ENCODE measurements around the gene SLC9A9.
"Not testable (repeated sequence)": the region's sequence is repeated elsewhere in the genome, so short reads cannot be mapped to it uniquely, and the experiment has no call there.

SLC9A9 gene

DNA sequence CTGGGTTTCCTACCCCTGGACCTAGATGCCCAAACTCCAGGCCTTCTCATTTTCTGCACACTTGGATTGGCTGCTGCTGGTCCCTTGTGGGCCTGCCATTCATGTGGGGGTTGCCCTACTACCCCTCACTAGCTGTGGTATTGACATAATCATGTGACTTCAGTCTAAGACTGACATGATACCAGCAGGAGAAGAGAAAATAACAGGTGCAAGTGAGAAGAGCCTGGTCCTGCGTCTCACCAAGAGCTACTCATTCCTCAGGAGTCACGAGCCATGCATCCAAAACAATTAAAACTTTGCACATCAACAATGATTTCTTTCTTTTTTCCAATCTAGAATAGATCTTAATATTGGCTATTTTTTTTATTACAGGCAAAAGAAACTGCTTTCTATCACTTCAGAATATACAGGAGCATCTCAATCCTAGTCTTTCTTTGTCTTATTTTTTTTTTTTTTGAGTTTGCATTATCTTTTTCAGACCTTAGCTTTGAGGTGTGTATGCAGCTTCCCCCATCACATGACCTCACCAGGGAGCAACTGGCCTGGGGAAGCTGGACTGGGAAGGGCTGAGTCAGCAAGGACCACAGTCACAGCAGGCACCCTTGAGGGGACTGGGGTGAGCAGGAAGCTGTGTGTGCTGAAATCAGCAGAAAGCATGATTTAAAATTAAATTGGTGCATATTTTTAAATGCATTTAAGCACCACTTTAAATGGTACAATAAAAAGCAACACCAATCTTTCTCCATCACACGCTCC is 27.6 kb downstream of the SLC9A9 start:
- Histone ChIP-seq H3K4me1 (ENCODE audit: control insufficient read depth, insufficient read depth, low read length) (peaks cover 9% of the 10 kb centered on the region), H3K36me3 (ENCODE audit: control insufficient read depth, insufficient read depth, low read length) (no peaks in the 10 kb centered on the region), H3K27ac (ENCODE audit: low read depth, low read length) (no peak overlapping the region)

DNA sequence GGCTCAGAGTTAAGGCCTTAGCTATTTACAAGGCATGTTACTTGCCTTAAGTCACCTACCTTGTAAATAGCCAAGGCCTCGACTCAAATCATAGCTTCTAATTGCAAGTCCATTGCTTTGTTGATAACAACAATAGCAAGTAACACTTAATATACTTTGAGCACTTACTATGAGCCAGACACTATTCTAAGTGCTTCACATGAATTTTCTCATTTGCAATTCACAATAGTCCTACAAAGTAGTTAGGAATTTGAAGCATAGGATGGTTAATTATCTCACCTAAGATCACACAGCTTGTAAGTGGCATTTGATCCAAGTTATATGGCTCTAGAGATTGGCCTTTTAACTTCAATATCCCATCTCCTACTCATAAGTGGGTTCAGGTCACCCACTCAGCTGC is 28.4 kb downstream of the SLC9A9 start:
- H3K27me3 ChIP-seq (ENCODE audit: control insufficient read depth, insufficient read depth, low read length): no peaks in the 10 kb centered on the region
- H3K4me1 ChIP-seq (ENCODE audit: control insufficient read depth, insufficient read depth, low read length): peaks cover 8% of the 10 kb centered on the region
- H3K36me3 ChIP-seq (ENCODE audit: control insufficient read depth, insufficient read depth, low read length): no peaks in the 10 kb centered on the region
- no peak overlapping the region for H3K4me3 ChIP-seq (ENCODE audit: low read length)
- no peak overlapping the region for H3K9ac ChIP-seq (ENCODE audit: low read length)
- no peak overlapping the region for H3K27ac ChIP-seq (ENCODE audit: low read depth, low read length)

More for the DNA sequence above, 27.6 kb downstream of the SLC9A9 start:
- Histone ChIP-seq H3K4me3 (ENCODE audit: low read length) (no peak overlapping the region), H3K27me3 (ENCODE audit: control insufficient read depth, insufficient read depth, low read length) (no peaks in the 10 kb centered on the region), H3K9ac (ENCODE audit: low read length) (no peak overlapping the region)

DNA sequence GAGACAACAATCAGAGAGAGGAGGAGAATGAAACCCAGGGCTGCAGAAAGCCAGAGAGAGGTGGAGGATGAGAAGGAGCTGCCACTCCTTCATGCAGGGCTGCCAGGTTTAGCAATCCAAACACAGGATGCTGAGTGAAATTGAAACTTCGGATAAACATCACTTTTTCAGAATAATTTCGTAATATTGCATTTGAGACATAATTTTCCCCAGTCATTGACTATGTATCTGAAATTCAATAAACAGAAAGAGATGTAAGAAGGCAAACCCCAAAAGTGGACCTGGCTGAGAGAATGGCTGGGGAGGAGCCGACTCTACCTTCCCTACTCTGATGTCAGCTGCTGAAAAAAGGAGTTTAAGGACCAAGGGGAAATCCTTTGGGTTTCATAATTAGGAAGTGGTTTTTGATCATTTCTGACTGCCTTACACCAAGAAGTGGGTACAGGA is 33.8 kb downstream of the SLC9A9 start:
- H3K4me3 ChIP-seq (ENCODE audit: low read length): no peak overlapping the region
- no peaks in the 10 kb centered on the region for H3K36me3 ChIP-seq (ENCODE audit: control insufficient read depth, insufficient read depth, low read length)
- no peaks in the 10 kb centered on the region for H3K27me3 ChIP-seq (ENCODE audit: control insufficient read depth, insufficient read depth, low read length)
- H3K27ac ChIP-seq (ENCODE audit: low read depth, low read length): no peak overlapping the region
- no peak overlapping the region for H3K9ac ChIP-seq (ENCODE audit: low read length)
- peaks cover 5% of the 10 kb centered on the region for H3K4me1 ChIP-seq (ENCODE audit: control insufficient read depth, insufficient read depth, low read length)

DNA sequence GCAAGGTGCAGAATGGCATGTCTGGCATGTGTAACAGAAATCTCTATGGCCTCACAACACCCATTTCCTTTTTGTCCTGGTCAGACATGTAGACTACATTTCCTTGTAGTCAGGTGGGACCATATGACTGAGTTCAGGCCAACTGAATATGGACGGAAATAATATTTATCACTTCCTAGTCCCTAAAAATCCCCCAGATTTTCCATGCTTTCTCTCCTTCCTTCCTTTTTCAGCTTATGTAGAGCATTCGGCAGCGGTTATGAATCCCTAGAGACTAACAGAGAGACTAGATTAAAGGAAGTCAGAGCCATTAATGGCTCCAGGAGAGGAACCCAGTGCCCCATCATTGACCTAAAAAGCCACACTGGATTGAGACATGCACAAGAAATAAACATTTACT is 35.8 kb downstream of the SLC9A9 start:
- no peak overlapping the region for H3K9ac ChIP-seq (ENCODE audit: low read length)
- H3K36me3 ChIP-seq (ENCODE audit: control insufficient read depth, insufficient read depth, low read length): no peaks in the 10 kb centered on the region
- no peak overlapping the region for H3K27ac ChIP-seq (ENCODE audit: low read depth, low read length)
- H3K4me1 ChIP-seq (ENCODE audit: control insufficient read depth, insufficient read depth, low read length): peaks cover 7% of the 10 kb centered on the region
- no peak overlapping the region for H3K4me3 ChIP-seq (ENCODE audit: low read length)
- H3K27me3 ChIP-seq (ENCODE audit: control insufficient read depth, insufficient read depth, low read length): no peaks in the 10 kb centered on the region

DNA sequence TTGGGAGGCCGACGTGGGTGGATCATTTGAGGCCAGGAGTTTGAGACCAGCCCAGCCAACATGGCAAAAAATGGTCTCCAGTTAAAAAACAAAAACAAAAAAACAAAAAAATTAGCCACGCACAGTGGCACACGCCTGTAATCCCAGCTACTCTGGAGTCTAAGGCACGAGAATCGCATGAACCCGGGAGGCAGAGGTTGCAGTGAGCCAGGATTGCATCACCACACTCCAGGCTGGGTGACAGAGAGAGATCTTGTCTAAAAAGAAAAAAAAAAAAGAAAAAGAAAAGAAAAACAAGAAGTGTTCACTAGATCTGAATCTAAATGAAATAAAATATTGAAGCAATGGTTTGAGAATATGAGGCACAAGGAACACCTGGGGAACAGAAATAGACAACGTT is 36.7 kb downstream of the SLC9A9 start:
- H3K4me1 ChIP-seq (ENCODE audit: control insufficient read depth, insufficient read depth, low read length): peaks cover 7% of the 10 kb centered on the region

DNA sequence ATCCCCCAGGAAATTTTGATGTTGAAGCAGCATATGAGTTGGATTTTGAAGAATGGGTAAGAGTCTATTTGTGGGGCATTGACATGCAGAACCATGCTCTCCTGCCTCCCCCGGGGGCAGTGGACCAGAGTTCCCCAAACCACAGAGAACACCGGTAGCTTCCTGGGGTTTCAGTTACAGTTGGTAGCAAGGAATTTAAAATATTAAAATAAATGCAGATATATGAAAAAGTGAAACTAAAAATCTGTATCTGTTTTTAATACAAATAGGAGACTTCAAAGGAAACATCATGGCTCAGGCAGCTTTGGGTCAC is 37.4 kb downstream of the SLC9A9 start:
- no peaks in the 10 kb centered on the region for H3K36me3 ChIP-seq (ENCODE audit: control insufficient read depth, insufficient read depth, low read length)
- H3K9ac ChIP-seq (ENCODE audit: low read length): no peak overlapping the region
- peaks cover 7% of the 10 kb centered on the region for H3K4me1 ChIP-seq (ENCODE audit: control insufficient read depth, insufficient read depth, low read length)
- no peak overlapping the region for H3K4me3 ChIP-seq (ENCODE audit: low read length)
- H3K27ac ChIP-seq (ENCODE audit: low read depth, low read length): no peak overlapping the region
- no peaks in the 10 kb centered on the region for H3K27me3 ChIP-seq (ENCODE audit: control insufficient read depth, insufficient read depth, low read length)

More for the DNA sequence above, 36.7 kb downstream of the SLC9A9 start:
- H3K4me3 ChIP-seq (ENCODE audit: low read length): no peak overlapping the region
- no peaks in the 10 kb centered on the region for H3K36me3 ChIP-seq (ENCODE audit: control insufficient read depth, insufficient read depth, low read length)
- H3K27ac ChIP-seq (ENCODE audit: low read depth, low read length): no peak overlapping the region
- no peaks in the 10 kb centered on the region for H3K27me3 ChIP-seq (ENCODE audit: control insufficient read depth, insufficient read depth, low read length)
- no peak overlapping the region for H3K9ac ChIP-seq (ENCODE audit: low read length)

DNA sequence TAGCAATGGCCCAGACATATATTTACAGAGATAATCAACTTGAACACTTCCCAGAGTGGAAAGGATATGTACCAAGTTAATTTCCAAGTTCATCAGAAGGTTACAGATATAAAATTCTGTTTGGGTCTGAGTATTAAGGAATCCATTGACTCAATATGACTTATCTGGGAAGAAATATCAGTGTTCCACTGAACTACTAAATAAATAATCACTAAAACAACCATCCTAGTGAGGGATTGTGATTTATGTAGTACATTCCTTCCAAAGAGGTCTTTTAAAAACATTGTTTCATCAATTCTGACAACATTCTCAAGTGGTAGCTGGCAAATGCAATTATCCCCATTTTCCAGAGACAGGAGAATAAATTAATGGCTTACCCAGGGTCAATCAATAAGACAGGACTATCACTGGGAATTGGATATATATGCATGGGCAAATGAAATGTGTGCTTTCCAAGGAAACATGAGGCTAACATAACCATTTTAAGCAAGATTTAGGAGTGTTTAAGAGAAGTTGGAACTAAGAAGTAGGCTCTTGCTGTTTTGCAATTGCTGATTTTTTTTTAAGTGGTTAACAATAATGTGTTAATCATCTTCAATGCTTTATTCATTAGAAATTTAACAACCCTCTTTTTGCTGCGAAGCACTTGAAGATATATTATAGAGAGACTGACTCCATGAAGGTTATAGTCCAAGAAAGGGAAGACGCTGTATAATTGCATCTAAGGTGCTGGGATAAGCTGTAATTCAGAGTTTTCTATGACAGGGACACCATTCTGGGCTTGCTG is 37.9 kb downstream of the SLC9A9 start:
- no peak overlapping the region for H3K4me3 ChIP-seq (ENCODE audit: low read length)
- no peaks in the 10 kb centered on the region for H3K27me3 ChIP-seq (ENCODE audit: control insufficient read depth, insufficient read depth, low read length)
- H3K36me3 ChIP-seq (ENCODE audit: control insufficient read depth, insufficient read depth, low read length): no peaks in the 10 kb centered on the region
- H3K4me1 ChIP-seq (ENCODE audit: control insufficient read depth, insufficient read depth, low read length): peaks cover 7% of the 10 kb centered on the region
- H3K27ac ChIP-seq (ENCODE audit: low read depth, low read length): peak overlapping the region; percentile 45
- H3K9ac ChIP-seq (ENCODE audit: low read length): no peak overlapping the region

DNA sequence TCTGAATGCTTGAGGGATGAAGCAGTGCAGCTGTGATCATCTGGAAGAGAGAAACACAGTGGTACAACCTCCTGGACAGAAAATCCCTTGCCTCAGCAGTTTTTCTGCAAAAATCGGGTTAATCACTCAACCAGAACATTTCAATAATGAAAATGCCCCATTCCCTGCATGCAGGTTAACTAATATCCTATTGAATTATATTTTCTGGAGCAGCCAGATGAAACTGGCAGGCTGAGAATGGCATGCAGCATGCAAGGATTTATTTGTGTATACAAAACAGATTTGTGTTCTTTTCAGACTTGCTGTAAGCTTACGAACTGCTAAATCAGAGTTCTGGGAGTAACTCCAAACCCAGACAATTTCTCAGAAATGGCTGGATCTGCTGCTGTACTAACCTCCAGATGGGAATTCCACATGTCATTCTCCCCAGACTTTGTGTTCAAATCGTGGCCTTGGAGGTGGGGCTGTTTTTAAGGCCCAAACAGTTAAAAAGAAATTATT is 39.1 kb downstream of the SLC9A9 start:
- no peaks in the 10 kb centered on the region for H3K36me3 ChIP-seq (ENCODE audit: control insufficient read depth, insufficient read depth, low read length)
- peak overlapping the region; percentile 55 for H3K27ac ChIP-seq (ENCODE audit: low read depth, low read length)
- no peak overlapping the region for H3K9ac ChIP-seq (ENCODE audit: low read length)
- peaks cover 7% of the 10 kb centered on the region for H3K4me1 ChIP-seq (ENCODE audit: control insufficient read depth, insufficient read depth, low read length)
- no peaks in the 10 kb centered on the region for H3K27me3 ChIP-seq (ENCODE audit: control insufficient read depth, insufficient read depth, low read length)
- no peak overlapping the region for H3K4me3 ChIP-seq (ENCODE audit: low read length)

DNA sequence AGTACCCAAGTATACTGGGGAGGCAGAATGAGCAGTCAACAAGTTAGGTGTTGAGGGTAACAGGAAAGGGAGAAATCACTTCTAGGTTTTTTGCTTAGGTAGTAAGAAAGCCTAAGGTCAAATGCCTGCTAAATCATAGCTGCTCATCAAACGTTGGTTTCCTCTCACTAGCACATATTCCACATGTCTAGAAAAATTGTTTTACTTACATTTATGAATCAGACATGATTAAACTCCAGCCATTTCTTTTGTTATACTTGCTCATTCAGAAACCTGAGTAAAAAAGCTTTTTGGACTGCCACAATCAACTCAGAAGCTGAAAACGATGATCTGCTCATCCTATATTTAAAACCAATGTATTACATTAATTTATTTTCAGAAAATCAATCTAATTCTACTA is 40.2 kb downstream of the SLC9A9 start:
- H3K4me1 ChIP-seq (ENCODE audit: control insufficient read depth, insufficient read depth, low read length): peaks cover 7% of the 10 kb centered on the region
- H3K27ac ChIP-seq (ENCODE audit: low read depth, low read length): no peak overlapping the region
- H3K9ac ChIP-seq (ENCODE audit: low read length): no peak overlapping the region
- no peaks in the 10 kb centered on the region for H3K36me3 ChIP-seq (ENCODE audit: control insufficient read depth, insufficient read depth, low read length)
- H3K4me3 ChIP-seq (ENCODE audit: low read length): no peak overlapping the region
- no peaks in the 10 kb centered on the region for H3K27me3 ChIP-seq (ENCODE audit: control insufficient read depth, insufficient read depth, low read length)

DNA sequence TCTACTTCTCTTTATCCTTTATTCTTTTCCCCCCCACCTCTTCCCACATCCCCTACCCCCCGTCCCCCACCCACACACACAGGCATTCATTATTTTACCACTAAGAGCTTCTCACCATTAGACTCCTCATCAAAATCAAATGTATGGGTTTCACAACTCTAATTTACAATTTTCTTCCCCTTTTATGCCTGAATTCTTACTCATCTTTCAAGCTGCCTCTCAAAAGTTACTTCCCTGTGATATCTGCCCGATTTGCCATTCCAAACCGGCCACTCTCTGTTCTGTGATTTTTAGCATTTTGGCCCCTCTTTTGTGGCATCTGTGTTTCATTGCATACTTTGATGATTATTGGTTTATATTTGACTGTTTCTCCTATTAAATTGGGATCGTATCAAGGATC is 42.2 kb downstream of the SLC9A9 start:
- Histone ChIP-seq H3K36me3 (ENCODE audit: control insufficient read depth, insufficient read depth, low read length) (no peaks in the 10 kb centered on the region), H3K4me1 (ENCODE audit: control insufficient read depth, insufficient read depth, low read length) (peaks cover 7% of the 10 kb centered on the region), H3K27ac (ENCODE audit: low read depth, low read length) (no peak overlapping the region), H3K27me3 (ENCODE audit: control insufficient read depth, insufficient read depth, low read length) (no peaks in the 10 kb centered on the region), H3K4me3 (ENCODE audit: low read length) (no peak overlapping the region), H3K9ac (ENCODE audit: low read length) (no peak overlapping the region)

DNA sequence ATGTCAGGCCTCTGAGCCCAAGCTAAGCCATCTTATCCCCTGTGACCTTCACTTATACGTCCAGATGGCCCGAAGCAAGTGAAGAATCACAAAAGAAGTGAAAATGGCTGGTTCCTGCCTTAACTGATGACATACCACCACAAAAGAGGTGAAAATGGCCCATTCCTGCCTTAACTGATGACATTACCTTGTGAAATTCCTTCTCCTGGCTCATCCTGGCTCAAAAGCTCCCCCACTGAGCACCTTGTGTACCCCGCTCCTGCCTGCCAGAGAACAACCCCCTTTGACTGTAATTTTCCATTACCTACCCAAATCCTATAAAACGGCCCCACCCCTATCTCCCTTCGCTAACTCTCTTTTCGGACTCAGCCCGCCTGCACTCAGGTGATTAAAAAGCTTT is 42.8 kb downstream of the SLC9A9 start:
- H3K9ac ChIP-seq (ENCODE audit: low read length); H3K27ac ChIP-seq (ENCODE audit: low read depth, low read length); H3K4me3 ChIP-seq (ENCODE audit: low read length); H3K36me3 ChIP-seq (ENCODE audit: control insufficient read depth, insufficient read depth, low read length); H3K4me1 ChIP-seq (ENCODE audit: control insufficient read depth, insufficient read depth, low read length); H3K27me3 ChIP-seq (ENCODE audit: control insufficient read depth, insufficient read depth, low read length): not testable (repeated sequence)

DNA sequence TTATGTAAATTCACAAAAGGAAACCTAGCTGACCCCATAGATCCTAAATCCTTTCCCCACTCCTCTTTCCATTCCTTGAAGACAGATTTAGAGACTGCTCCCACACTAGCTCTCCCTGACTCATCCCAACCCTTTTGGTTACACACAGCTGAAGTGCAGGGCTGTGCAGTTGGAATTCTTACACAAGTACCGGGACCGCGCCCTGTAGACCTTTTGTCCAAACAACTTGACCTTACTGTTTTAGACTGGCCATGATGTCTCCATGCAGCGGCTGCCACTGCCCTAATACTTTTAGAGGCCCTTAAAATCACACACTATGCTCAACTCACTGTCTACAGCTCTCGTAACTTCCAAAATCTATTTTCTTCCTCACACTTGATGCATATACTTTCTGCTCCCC is 47.2 kb downstream of the SLC9A9 start:
- not testable (repeated sequence) for H3K4me1 ChIP-seq (ENCODE audit: control insufficient read depth, insufficient read depth, low read length); H3K9ac ChIP-seq (ENCODE audit: low read length); H3K27ac ChIP-seq (ENCODE audit: low read depth, low read length); H3K36me3 ChIP-seq (ENCODE audit: control insufficient read depth, insufficient read depth, low read length); H3K4me3 ChIP-seq (ENCODE audit: low read length); H3K27me3 ChIP-seq (ENCODE audit: control insufficient read depth, insufficient read depth, low read length)

DNA sequence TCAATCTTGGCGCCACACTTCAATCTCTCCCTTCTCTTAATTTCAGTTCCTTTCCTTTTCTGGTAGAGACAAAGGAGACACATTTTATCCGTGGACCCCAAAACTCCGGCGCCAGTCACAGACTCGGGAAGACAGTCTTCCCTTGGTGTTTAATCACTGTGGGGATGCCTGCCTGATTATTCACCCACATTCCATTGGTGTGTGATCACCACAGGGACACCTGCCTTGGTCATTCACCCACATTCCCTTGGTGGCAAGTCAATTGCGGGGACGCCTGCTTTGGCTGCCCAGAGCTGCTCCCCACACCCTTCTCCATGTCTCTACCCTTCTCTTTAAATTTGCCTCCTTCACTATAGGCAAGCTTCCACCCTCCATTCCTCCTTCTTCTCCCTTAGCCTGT is 50.1 kb downstream of the SLC9A9 start:
- not testable (repeated sequence) for H3K36me3 ChIP-seq (ENCODE audit: control insufficient read depth, insufficient read depth, low read length); H3K27me3 ChIP-seq (ENCODE audit: control insufficient read depth, insufficient read depth, low read length); H3K9ac ChIP-seq (ENCODE audit: low read length); H3K27ac ChIP-seq (ENCODE audit: low read depth, low read length); H3K4me1 ChIP-seq (ENCODE audit: control insufficient read depth, insufficient read depth, low read length); H3K4me3 ChIP-seq (ENCODE audit: low read length)
